DOHH2 (cell line): ENCODE measurements around the gene GABRG3.

Experiments
- EZH2phosphoT487 ChIP-seq: fragments of 200-600 bp; sonication (generic); IDR thresholded peaks from 2 replicates; pipeline ENCODE4 v1.6.1; 2017; ENCODE audit warnings: borderline replicate concordance, mild to moderate bottlenecking, antibody characterized with exemption, low read length, moderate library complexity, mixed read lengths
- TF ChIP-seq, protein P1 (sequence below): fragments of 200-600 bp; sonication (generic); IDR thresholded peaks from one replicate; pipeline ENCODE4 v1.5.1; 2014; ENCODE audit warnings: antibody characterized with exemption, mild to moderate bottlenecking, low read depth, low read length; ENCODE audit not compliant: poor library complexity, severe bottlenecking

DNA sequence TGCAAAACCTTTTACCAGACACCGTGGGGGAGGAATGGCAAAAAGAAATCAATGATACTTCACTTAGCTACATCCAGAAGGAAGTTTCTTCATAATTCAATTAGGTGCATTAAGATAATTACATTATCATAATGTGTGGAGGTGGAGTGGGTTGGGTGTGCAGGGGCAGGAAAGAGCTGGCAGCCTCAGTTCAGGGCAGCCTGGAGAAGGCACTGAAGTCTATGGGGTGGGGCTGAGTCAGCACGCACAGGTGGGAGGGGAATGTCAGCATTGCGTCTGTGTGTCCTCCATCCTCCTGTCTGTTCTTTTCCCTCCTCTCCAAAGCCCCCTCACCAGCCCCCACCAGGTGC is 278.8 kb downstream of the GABRG3 start:
- TF ChIP-seq, protein P1, sequence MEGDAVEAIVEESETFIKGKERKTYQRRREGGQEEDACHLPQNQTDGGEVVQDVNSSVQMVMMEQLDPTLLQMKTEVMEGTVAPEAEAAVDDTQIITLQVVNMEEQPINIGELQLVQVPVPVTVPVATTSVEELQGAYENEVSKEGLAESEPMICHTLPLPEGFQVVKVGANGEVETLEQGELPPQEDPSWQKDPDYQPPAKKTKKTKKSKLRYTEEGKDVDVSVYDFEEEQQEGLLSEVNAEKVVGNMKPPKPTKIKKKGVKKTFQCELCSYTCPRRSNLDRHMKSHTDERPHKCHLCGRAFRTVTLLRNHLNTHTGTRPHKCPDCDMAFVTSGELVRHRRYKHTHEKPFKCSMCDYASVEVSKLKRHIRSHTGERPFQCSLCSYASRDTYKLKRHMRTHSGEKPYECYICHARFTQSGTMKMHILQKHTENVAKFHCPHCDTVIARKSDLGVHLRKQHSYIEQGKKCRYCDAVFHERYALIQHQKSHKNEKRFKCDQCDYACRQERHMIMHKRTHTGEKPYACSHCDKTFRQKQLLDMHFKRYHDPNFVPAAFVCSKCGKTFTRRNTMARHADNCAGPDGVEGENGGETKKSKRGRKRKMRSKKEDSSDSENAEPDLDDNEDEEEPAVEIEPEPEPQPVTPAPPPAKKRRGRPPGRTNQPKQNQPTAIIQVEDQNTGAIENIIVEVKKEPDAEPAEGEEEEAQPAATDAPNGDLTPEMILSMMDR = no peak
- no peak for TF ChIP-seq EZH2phosphoT487
